ENCODE results near the gene TUBA4A.

The TUBA4A gene

DNA sequence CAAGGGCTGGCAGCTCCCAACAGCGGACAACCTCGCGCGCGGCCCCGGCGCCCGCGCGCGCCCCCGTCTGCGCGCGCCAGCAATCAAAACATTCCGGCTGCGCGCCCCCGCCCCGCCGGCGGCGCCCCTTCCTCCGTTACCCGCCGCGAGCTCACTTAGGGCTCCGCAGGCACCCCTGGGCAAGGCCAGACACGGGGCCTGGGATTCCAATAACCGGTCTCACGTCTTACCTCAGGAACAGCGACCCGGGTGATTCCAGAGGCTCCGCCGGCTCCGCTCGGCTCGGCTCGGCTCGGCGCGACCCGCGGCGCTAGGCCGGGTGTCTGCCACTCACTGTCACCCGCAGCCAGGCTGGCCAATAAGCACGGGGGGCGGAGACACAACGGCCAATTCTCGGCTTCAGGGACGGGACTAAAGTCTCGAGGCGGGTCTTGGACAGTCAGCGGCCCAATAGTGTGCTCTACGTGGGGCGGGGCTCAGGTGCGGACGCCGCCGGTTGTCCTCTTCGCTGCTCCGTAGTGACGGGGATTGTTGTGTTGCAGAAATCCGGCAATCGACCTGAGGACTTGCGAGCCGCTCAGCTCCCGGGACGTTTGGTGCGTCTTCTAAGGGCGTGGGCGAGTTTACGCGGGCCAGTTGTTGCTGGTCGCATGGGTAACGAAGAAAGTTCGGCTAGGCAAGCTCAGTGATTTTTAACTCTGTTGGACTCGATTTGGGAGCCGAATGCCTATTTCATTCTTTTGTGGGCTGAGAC lies 24.2 kb downstream of the TUBA4A start, which contains the start of the genes ANKZF1 and ATG9A:
TSS of gene ANKZF1 (plus strand) at position 502 of the 754 bp plus-strand sequence. CDS start 452 bp downstream, outside the sequence.
TSS of gene ATG9A (minus strand) at position 332 of the 754 bp plus-strand sequence. CDS start 1,612 bp downstream, outside the sequence.
- TF ChIP-seq CTCF (IDR thresholded peaks at IDR 0.05): no peak

GRCh38 chr2:219228911-219229304 lies 24.8 kb downstream of the TUBA4A start:
- TF ChIP-seq CTCF (IDR thresholded peaks at IDR 0.05): no peak

GRCh38 chr2:219228041-219228910 lies 25.4 kb downstream of the TUBA4A start:
- TF ChIP-seq CTCF (IDR thresholded peaks at IDR 0.05): no peak

DNA sequence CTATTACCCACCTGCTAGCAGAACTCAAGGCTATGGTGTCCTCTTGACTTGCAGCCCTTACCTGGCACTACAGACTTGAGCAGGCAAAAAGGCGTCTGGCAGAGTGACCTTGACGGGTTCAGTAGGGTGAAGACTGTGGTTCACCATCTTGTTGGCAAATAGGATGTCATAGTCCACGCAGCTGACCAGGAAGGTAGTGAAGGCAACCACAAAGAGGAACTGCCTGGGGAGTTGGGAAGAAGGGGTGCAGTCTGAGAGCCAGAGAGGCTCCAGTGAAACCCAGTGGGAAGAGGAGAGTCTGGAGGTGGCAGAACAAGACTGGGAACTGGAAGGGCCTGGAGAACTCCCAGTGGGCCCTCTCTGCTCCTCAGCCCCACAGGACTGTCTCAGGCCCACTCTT lies 28.4 kb downstream of the TUBA4A start:
- no peak for TF ChIP-seq CTCF (IDR thresholded peaks at IDR 0.05)

DNA sequence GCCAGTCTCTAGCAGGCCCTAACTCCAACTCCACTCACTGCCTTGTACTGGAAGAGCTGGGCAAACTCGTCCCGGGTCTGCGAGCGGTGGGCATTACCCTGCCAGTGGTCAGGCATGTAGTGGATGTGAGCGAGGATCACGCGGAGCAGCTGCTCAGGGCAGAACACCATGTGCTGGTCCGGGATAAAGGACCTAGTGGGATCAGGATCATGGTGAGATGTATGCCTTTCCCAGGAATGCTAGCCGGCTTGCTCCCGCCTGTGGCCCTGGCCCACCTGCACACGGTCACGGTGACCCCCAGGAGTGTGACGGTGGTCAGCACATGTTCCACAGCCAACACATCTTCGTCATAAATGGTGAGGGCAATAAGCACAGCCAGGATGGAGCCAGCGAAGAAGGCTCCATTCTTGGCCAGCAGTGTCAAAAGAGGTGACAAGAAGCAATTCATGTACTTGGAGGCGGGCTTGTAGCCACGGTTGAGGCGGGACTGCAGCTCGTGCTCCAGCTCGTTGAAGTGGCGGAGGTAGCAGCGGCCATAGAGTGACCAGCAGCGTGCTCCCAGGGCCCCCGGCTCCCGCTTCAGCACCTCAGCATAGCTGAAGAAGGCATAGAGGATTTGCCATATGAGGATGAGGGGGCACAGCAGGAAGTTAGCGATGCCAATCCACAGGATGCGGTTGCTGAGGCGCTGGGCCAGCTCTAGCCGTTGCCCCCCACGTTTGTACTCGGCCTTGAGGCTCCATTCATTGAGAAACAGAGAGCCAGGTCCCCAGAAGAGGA lies 29.7 kb downstream of the TUBA4A start:
- TF ChIP-seq CTCF (IDR thresholded peaks at IDR 0.05): no peak

DNA sequence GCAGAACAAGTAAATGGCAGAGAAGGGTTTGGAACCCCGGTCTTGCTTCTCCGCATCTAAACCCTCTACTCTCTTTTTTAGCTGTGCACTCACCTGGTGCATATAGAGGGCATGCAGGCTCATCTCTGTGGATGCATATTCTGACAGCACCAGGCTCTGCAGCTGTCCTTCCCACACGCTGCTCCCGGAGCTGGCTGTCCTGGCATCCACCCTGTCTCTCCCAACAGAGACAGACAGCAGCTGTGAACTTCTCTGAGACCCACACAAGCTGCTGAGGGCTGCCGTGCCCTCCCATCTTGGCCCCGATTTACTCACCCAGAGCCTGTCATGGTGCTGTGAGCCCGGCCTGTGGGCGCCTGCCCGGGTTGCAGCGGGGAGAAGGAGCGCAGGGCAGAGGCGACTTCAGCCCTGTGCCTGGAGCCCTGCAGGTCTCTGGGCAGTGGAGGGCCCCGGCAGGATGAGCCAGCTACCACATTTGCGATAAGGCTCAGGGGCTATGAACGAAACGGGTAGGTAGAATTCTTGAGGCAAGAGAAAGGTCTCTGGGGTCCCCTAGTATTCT lies 31.7 kb downstream of the TUBA4A start:
- TF ChIP-seq CTCF (IDR thresholded peaks at IDR 0.05): no peak
